ENCODE data around the gene PAF1.

GRCh38 chr19:39408392-39409207 is 17.7 kb upstream of the PAF1 start:
- TF ChIP-seq POLR2A (IDR thresholded peaks at IDR 0.05) = peak in 1 of 2 donors; percentile 6
- TF ChIP-seq CTCF (IDR thresholded peaks at IDR 0.05) = no peak

Data from uterus (tissue), 2 donors.